ENCODE data around the gene TOP3A.

- TF ChIP-seq CTCF (IDR thresholded peaks at IDR 0.05; ENCODE audit: low read depth, low read length) (no peak), POLR2A (IDR thresholded peaks at IDR 0.05; ENCODE audit: extremely low read depth, insufficient read length) (no peak), MYC (IDR thresholded peaks at IDR 0.05; ENCODE audit: low read depth, low read length) (no peak)
Measured at GRCh38 chr17:18250259-18250658, 64.5 kb downstream of the TOP3A start.

Data from NB4 (cell line).